GM18909 (cell line): ENCODE data around the gene SIGMAR1.

Experiments used
- ATAC-seq: cut with Tn5 transposase; IDR thresholded peaks from one replicate; pipeline ENCODE4 v1.9.1; 2021; ENCODE audit warnings: mild to moderate bottlenecking; ENCODE audit not compliant: unreplicated experiment, poor library complexity

Gene SIGMAR1

DNA sequence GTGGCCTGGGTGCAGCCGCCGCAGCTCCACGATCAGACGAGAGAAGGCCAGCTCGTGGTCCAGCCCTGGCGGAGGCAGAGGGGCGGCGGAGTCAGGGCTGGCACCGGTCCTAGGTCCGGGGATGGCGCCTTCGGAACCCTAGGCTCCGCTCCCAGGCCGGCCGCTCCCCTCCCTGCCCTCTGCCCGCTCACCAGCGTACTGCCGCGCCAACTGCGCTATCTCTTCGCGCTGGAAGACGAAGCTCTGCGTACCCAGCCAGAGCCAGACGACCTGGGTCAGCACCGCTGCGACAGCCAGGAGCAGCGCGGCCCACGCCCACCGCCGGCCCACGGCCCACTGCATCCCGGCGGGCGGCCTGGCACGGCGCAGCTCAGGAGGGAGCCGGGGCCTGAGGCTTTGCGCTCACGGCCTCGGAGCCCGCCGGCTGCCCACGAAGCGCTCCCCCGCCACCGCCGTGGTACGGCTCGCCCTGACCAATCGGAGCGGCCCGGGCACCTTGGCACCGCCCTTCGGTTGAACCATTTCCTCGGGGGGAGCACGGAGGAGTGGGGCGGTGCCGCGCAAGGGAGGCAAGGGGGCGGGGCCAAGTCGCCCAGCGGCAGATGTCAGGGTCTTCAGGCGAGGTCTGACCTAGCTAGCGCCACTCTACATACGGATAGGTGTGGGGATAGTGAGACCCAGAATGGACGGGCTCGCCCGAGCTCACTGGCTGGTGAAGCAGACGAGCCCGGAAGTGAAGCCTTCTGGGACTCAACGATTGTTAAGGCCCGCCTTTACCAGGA lies at the start of gene SIGMAR1:
SIGMAR1 (minus strand) TSS at position 432 of the 782 bp plus-strand sequence; CDS start at position 342, 90 bp downstream.
- peak; percentile 89 for ATAC-seq

GRCh38 chr9:34686732-34687131 lies 49.1 kb upstream of the SIGMAR1 start:
- ATAC-seq = no peak

- no peak for ATAC-seq
These were observed 48.6 kb upstream of the SIGMAR1 start for GRCh38 chr9:34686231-34686630.

GRCh38 chr9:34685591-34685990 lies 48.0 kb upstream of the SIGMAR1 start:
- ATAC-seq = no peak

DNA sequence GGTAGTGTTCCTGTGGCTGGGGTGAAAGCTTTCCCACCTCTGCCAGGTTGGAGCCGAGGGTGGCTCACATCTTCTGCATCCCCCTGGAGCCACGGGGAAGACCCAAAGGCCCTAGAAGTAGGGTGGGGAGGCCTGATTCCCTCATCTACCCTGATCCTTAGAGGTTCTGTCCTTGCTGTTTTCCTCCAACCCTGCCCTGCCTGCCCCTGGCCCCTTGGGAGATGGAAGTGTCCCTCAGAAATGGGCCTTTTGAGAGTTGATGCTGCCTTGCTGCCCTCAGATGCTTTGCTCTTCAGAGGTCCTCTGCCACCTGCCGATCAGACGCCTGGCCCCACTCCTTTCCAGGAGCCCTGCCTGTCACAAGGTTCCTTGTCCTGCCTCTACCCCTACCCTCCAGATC lies 47.2 kb upstream of the SIGMAR1 start:
- ATAC-seq = no peak

GRCh38 chr9:34684145-34684544 lies 46.6 kb upstream of the SIGMAR1 start:
- ATAC-seq = no peak

DNA sequence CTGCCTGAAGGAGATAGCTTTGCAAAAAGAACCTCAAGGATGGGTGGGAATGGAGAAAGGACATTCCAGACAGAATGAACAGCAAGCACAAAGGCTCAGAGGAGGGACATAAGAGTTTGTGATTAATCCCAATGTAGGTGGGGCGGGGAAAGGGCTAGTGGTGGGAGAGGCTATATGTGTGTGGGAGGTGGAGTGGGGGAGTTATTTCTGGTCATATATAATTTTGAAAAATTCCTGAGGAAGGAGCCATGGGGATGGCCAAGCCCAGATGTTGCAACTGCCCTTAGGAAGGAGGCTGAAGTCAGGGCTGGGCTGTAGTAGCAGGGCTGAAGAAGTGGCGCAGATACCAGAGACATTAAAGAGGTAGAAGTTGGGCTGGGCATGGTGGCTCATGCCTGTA lies 38.3 kb upstream of the SIGMAR1 start:
- no peak for ATAC-seq

- peak; percentile 40 for ATAC-seq
These were observed 37.6 kb upstream of the SIGMAR1 start for GRCh38 chr9:34675048-34675714.

DNA sequence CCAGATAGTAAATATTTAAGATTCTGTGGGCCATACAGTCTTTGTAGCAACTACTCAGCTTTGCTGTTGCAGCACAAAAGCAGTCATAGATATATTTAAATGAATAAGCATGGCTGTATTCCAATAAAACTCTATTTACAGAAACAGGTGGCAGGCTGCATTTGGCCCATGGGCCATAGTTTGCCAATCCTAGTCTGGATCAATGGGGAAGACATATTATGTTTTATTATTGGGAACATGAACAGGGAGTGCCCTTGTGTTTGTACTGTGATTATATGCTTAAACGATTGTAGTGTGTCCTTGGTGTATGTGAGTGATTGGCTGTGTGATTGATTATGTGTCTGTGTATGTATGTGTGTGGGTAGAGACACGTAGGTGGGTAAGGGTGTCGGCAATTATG lies 36.9 kb upstream of the SIGMAR1 start:
- no peak for ATAC-seq

DNA sequence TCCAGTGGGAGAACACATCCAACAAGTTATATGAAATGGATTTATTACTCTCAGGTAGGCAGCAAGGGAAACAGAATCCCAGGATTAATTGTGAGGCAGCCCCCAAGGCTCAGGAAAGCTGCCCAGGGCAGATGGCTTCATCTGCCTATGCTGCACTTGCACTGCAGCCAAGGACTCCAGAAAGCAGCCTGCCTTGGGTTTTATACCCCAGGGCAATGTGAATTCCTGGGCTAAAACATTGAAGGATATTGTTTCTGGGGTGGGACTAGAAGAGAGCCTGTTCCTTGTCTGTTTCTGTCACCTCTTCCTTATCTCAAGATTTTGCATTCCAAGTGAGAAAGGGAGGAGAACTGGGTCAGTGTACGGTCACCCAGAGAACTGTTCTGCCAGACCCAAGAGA lies 33.7 kb upstream of the SIGMAR1 start:
- ATAC-seq = no peak

GRCh38 chr9:34669809-34670562 lies 32.4 kb upstream of the SIGMAR1 start:
- no peak for ATAC-seq

GRCh38 chr9:34665381-34666250 lies 28.0 kb upstream of the SIGMAR1 start:
- peak; percentile 66 for ATAC-seq

DNA sequence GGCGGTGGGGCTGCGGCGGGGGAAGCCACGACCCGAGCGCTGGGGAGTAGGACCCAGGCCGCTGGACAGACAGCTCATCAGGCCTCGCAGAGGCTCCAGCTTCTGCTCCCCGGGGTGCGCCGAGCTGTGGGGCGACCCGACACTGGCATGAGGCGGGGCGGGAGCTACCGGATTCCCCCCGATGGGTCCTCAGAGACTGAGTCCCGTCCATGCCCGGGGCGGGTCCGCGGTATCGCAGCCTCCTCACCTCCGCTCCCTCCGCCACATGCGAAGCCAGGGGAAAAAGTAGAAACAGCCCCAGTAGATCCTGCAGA lies 27.4 kb upstream of the SIGMAR1 start:
- ATAC-seq = peak; percentile 33

GRCh38 chr9:34664281-34665066 lies 26.9 kb upstream of the SIGMAR1 start:
- peak; percentile 67 for ATAC-seq

- ATAC-seq = no peak
These were observed 25.7 kb upstream of the SIGMAR1 start for GRCh38 chr9:34663303-34663605.

DNA sequence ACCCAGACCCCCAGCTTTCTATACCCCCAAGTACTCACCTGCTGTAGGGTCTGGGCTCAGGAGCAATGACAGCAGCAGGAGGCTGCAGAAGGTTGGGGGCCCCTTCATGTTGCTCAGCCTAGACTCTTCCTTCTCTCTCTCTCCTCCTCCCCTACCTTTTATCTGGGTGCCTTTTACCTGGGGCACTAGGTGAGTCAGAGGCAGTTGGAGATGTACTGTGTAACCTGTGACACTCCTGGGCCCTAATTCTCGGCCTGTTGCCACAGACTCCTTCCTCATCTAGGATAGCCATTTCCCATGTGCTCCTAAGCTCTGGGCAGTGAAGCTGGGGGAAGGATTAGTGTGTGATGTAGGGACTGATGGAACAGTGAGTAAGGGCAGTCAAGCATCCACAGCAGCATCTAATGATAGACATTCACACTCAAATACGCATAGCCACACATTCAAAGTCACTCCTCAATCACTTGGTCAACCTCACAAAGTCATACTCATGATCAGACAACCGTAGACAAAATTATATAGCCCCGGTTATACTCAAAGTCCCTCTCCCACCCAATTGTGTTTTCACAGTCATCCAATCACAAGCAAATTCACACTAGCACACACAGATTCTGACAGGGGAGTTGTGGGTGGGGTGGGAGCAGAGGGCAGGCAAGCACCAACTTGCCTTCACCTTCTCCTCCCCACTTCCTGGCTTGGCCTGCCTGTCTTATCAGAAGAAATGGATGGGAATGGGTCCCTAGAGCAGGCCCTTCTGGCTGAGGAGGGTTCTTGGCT lies 25.1 kb upstream of the SIGMAR1 start, which contains the start of gene CCL27:
CCL27 (minus strand) TSS at position 132 of the 777 bp plus-strand sequence; CDS start at position 108, 24 bp downstream.
- no peak for ATAC-seq

- no peak for ATAC-seq
These were observed 22.1 kb upstream of the SIGMAR1 start for GRCh38 chr9:34659592-34660253.

DNA sequence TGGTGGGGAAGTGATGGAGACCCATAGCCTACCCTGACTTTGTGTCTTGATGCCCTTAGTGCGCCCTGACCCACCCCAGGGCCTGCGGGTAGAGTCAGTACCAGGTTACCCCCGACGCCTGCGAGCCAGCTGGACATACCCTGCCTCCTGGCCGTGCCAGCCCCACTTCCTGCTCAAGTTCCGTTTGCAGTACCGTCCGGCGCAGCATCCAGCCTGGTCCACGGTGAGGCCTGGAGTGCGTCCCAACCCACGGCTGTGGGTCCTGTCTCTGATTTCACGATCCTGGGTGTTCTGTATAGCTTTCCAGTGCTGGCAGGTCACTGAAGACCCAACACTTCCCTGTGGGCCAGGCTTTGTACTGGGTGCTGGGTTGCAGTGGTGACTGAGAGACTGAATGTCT lies 20.9 kb upstream of the SIGMAR1 start:
- ATAC-seq = no peak
